ENCODE measurements around the gene EMILIN1. TPM values are rescaled to one million over a fixed set of nuclear protein-coding genes. Genes with fewer than 3 reads are reported as not detected.

Gene EMILIN1
- total and polyA plus RNA-seq, 2 of the 8 experiments (the other 6 are each of a cell fraction or from before 2014, with no cell fraction given) = 1.9 to 3.0 TPM

GRCh38 chr2:27086090-27086723, 7.8 kb downstream of the EMILIN1 start:
- H2BK15ac ChIP-seq (ENCODE audit: low read length) = no peak overlapping the region
- peak overlapping the region; percentile 70 to 84 for H3K4me2 ChIP-seq (ENCODE audit: insufficient read depth in 1 of 2, low read depth in 2 of 2, low read length in 2 of 2)
- FAIRE-seq = no peak
- TF ChIP-seq TBP (IDR thresholded peaks at IDR 0.05; ENCODE audit: low read depth, low read length) (no peak), CTBP2 (IDR thresholded peaks at IDR 0.05; ENCODE audit: borderline replicate concordance, insufficient read depth, insufficient read length, low read length) (peak; percentile 84), ASH2L (IDR thresholded peaks at IDR 0.05; ENCODE audit: low read length) (peak; percentile 58), CTCF (IDR thresholded peaks at IDR 0.05; ENCODE audit: control extremely low read depth in 1 of 3, insufficient read depth in 1 of 3, low read depth in 1 of 3, low read length in 3 of 3) (peak in 2 of 3 experiments; percentile 81 to 84; a peak in 3 of 4 replicates), HDAC2 (IDR thresholded peaks at IDR 0.05; ENCODE audit: borderline replicate concordance in 1 of 2, low read depth in 2 of 2, low read length in 2 of 2) (peak; percentile 65 to 97; a peak in 3 of 4 replicates), ZNF274 (IDR thresholded peaks at IDR 0.05; ENCODE audit: borderline replicate concordance, extremely low read depth, low read length) (no peak), BACH1 (IDR thresholded peaks at IDR 0.05; ENCODE audit: low read length) (peak; percentile 95), E2F6 (IDR thresholded peaks at IDR 0.05) (peak; percentile 75)

More at GRCh38 chr2:27086090-27086723, 7.8 kb downstream of the EMILIN1 start:
- Histone ChIP-seq H2BK5ac (ENCODE audit: low read depth, low read length) (no peak overlapping the region), H2BK120ac (replicated peaks; ENCODE audit: low read depth, low read length) (no peak overlapping the region), H3K4me1 (replicated peaks in 1 of 4; ENCODE audit: control insufficient read depth in 3 of 4, insufficient read depth in 4 of 4, low read length in 3 of 4) (peaks cover 4 to 23% (median 6%) of the 10 kb centered on the region in 4 experiments; a peak in 6 of 7 replicates), H2AK5ac (ENCODE audit: low read depth, low read length) (no peak overlapping the region), H4K8ac (ENCODE audit: extremely low read depth, insufficient read depth, low read length) (peak overlapping the region; percentile 85), H3K9me3 (ENCODE audit: insufficient read depth in 2 of 2, low read depth in 1 of 2, low read length in 1 of 2) (no peaks in the 10 kb centered on the region), H3K23ac (ENCODE audit: insufficient read length) (no peak overlapping the region), H3K36me3 (ENCODE audit: control insufficient read depth in 2 of 4, insufficient read depth in 4 of 4, low read length in 3 of 4) (no peaks in the 10 kb centered on the region), H3K9ac (replicated peaks in 1 of 4; ENCODE audit: extremely low read depth in 1 of 4, low read depth in 3 of 4, low read length in 3 of 4) (peak overlapping the region; percentile 10 to 38 (median 25); a peak in 5 of 7 replicates), H3K79me1 (ENCODE audit: low read depth, low read length) (no peaks in the 10 kb centered on the region), H2BK12ac (ENCODE audit: low read depth, low read length) (no peak overlapping the region), H3K18ac (ENCODE audit: extremely low read depth, low read length) (peak overlapping the region; percentile 87), H2BK20ac (ENCODE audit: low read length) (no peak overlapping the region), H3K79me2 (ENCODE audit: control insufficient read depth in 1 of 2, insufficient read depth in 2 of 2, low read length in 2 of 2) (no peaks in the 10 kb centered on the region), H3K14ac (ENCODE audit: insufficient read length) (no peak overlapping the region), H4K91ac (replicated peaks; ENCODE audit: insufficient read length, low read length) (no peak overlapping the region), H3K23me2 (ENCODE audit: low read depth, low read length) (peaks cover 13% of the 10 kb centered on the region; the same call in 1 of the 2 replicates), H4K20me1 (replicated peaks in 1 of 2; ENCODE audit: control insufficient read depth in 1 of 2, insufficient read depth in 2 of 2, low read length in 2 of 2) (peaks cover 0 to 1% of the 10 kb centered on the region in 2 experiments), H3K4ac (replicated peaks; ENCODE audit: insufficient read length, low read depth, low read length) (no peak overlapping the region), H3K27me3 (replicated peaks in 1 of 4; ENCODE audit: control insufficient read depth in 3 of 4, extremely low read depth in 1 of 4, insufficient read depth in 3 of 4, low read length in 3 of 4) (peaks cover 0 to 9% (median 4%) of the 10 kb centered on the region in 4 experiments; a peak in 2 of 7 replicates), H2AFZ (ENCODE audit: low read length) (peak overlapping the region; percentile 25; the same call in 1 of the 2 replicates), H3K27ac (ENCODE audit: low read depth, low read length) (no peak overlapping the region), H3K4me3 (ENCODE audit: extremely low read depth in 1 of 4, insufficient read depth in 2 of 4, low read depth in 3 of 4, low read length in 4 of 4) (peak overlapping the region; percentile 44 to 75 (median 61)), H4K5ac (ENCODE audit: insufficient read length, low read depth, low read length) (no peak overlapping the region), H3K56ac (replicated peaks; ENCODE audit: insufficient read length, low read depth, low read length) (peak overlapping the region; percentile 13)
- CTCF ChIA-PET (ENCODE audit: partially characterized antibody) = interaction anchor here (0.8 to 16.5 kb wide), 17 partner anchors 8 to 207 kb away, joined by 3 to 160 read pairs (median 5); partner anchors contain the start of genes AGBL5, PREB and SLC5A6
- WGBS, 2 experiments (ENCODE audit: extremely low coverage in 1 of 2, insufficient coverage in 1 of 2, insufficient read length in 1 of 2, insufficient replicate concordance in 2 of 2, low coverage in 1 of 2, low lambda C conversion rate in 2 of 2, missing lambda C conversion rate in 1 of 2) = 1% methylated on average over 42 of the region's 81 CpGs; no CpG with 5 or more reads in 1 of the 2 experiments
- POLR2A ChIA-PET (ENCODE audit: partially characterized antibody) = interaction anchor here (0.6 to 5.9 kb wide), 8 partner anchors 11 to 126 kb away, joined by 3 to 63 read pairs (median 6); partner anchors contain the start of genes AGBL5, ATRAID, OST4 and SLC5A6
- peak; percentile 79 to 99 for DNase-seq (ENCODE audit: low read depth in 1 of 2, low spot score in 2 of 2)

All from H1 (cell line).